ENCODE data around the gene CATSPERD. TPM values are rescaled to one million over a fixed set of nuclear protein-coding genes. Genes with fewer than 3 reads are reported as not detected.

CATSPERD gene
- total and polyA plus RNA-seq, 2 of the 4 experiments (the other 2 are of a cell fraction): not detected

GRCh38 chr19:5680437-5681368, 39.7 kb upstream of the CATSPERD start, which contains the start of the genes HSD11B1L and MICOS13 (continued):
- TF ChIP-seq ELK1 (IDR thresholded peaks at IDR 0.05; ENCODE audit: borderline replicate concordance, low read depth, low read length) (no peak), MAFK (IDR thresholded peaks at IDR 0.05; ENCODE audit: low read depth, low read length) (no peak)
